Left renal pelvis (tissue), 4 donors: ENCODE data around the gene MYL1. TPM values are rescaled to one million over a fixed set of nuclear protein-coding genes. Genes with fewer than 3 reads are reported as not detected.

Source experiments
- DNase-seq, 4 donors: peaks; one replicate each; pipeline ENCODE4 v3.0.0-alpha.2; 2013; ENCODE audit warnings: low read depth in 4 of 4, low spot score in 3 of 4
- polyA plus RNA-seq, 4 donors: library from polyadenylated mRNA; unstranded; fragments of 120-200 nt; gene quantifications; one replicate each; pipeline ENCODE4 v1.2.1, GENCODE V29; 2013; ENCODE audit not compliant: insufficient read length in 4 of 4

The MYL1 gene
- polyA plus RNA-seq: 1 to 10 TPM in 1 of 4 donors, not detected in 3; 1.2 TPM

- DNase-seq: no peak
Observed at GRCh38 chr2:210315015-210315788, at the start of gene MYL1. TSS of gene MYL1 (minus strand) at chr2:210315174. CDS start at chr2:210315042, 132 bp downstream.

GRCh38 chr2:210363876-210364275 is 48.9 kb upstream of the MYL1 start:
- no peak for DNase-seq

- no peak for DNase-seq
Observed at GRCh38 chr2:210363261-210363660, 48.3 kb upstream of the MYL1 start.

- DNase-seq: no peak
Observed at GRCh38 chr2:210360412-210360811, 45.4 kb upstream of the MYL1 start.

- no peak for DNase-seq
Observed at GRCh38 chr2:210356944-210357343, 42.0 kb upstream of the MYL1 start.

GRCh38 chr2:210337159-210337558 is 22.2 kb upstream of the MYL1 start:
- no peak for DNase-seq

GRCh38 chr2:210324906-210325305 is 9.9 kb upstream of the MYL1 start:
- no peak for DNase-seq

- no peak for DNase-seq
Observed at GRCh38 chr2:210324458-210324857, 9.5 kb upstream of the MYL1 start.

GRCh38 chr2:210323003-210323402 is 8.0 kb upstream of the MYL1 start:
- no peak for DNase-seq

- DNase-seq: no peak
Observed at GRCh38 chr2:210318891-210319290, 3.9 kb upstream of the MYL1 start.

- DNase-seq: no peak
Observed at GRCh38 chr2:210318486-210318885, 3.5 kb upstream of the MYL1 start.

GRCh38 chr2:210310550-210310949 is 4.4 kb downstream of the MYL1 start:
- DNase-seq: no peak

- DNase-seq: no peak
Observed at GRCh38 chr2:210309548-210310233, 5.3 kb downstream of the MYL1 start.

GRCh38 chr2:210303498-210303897 is 11.5 kb downstream of the MYL1 start:
- DNase-seq: no peak

- DNase-seq: no peak
Observed at GRCh38 chr2:210302326-210302725, 12.6 kb downstream of the MYL1 start.

- DNase-seq: no peak
Observed at GRCh38 chr2:210299866-210300373, 15.1 kb downstream of the MYL1 start.

GRCh38 chr2:210288408-210288807 is 26.6 kb downstream of the MYL1 start:
- DNase-seq: no peak

- no peak for DNase-seq
Observed at GRCh38 chr2:210287301-210287700, 27.7 kb downstream of the MYL1 start.

- DNase-seq: no peak
Observed at GRCh38 chr2:210286123-210286680, 28.8 kb downstream of the MYL1 start.

- DNase-seq: no peak
Observed at GRCh38 chr2:210277133-210277532, 37.8 kb downstream of the MYL1 start.

- DNase-seq: no peak
Observed at GRCh38 chr2:210271300-210271699, 43.7 kb downstream of the MYL1 start.

GRCh38 chr2:210269148-210269547 is 45.8 kb downstream of the MYL1 start:
- DNase-seq: no peak
